Vagina (tissue), 2 donors: ENCODE measurements around the gene SGK2.

Source experiments
- CTCF ChIP-seq, 3 experiments: fragments of 450-650 bp in 2 of 3; fragments of 200-600 bp in 1 of 3; sonication (generic) in 1 of 3; IDR thresholded peaks; one replicate each; pipeline ENCODE4 v1.5.1; 2017 to 2019; ENCODE audit warnings: antibody characterized with exemption in 3 of 3, mild to moderate bottlenecking in 2 of 3, moderate library complexity in 2 of 3
- POLR2AphosphoS5 ChIP-seq, 2 donors: sonication (generic); formaldehyde crosslinking; IDR thresholded peaks; one replicate each; pipeline ENCODE4 v1.9.0; 2017; ENCODE audit warnings: antibody characterized with exemption in 2 of 2, mild to moderate bottlenecking in 2 of 2, low read depth in 1 of 2; ENCODE audit not compliant: insufficient read depth in 1 of 2

- no peak for TF ChIP-seq CTCF (IDR thresholded peaks at IDR 0.05)
- TF ChIP-seq POLR2AphosphoS5 (IDR thresholded peaks at IDR 0.05; ENCODE audit: insufficient read depth in 1 of 2, low read depth in 1 of 2), result no peak
Measured at GRCh38 chr20:43554369-43554768, 4.5 kb upstream of the SGK2 start.
